ENCODE results near the gene FGF18.

- TF ChIP-seq EZH2 (IDR thresholded peaks at IDR 0.05; ENCODE audit: insufficient read depth, low read length) (no peak), CTCF (IDR thresholded peaks at IDR 0.05; ENCODE audit: insufficient read depth, low read depth, low read length) (no peak)
These were observed 30.7 kb upstream of the FGF18 start for GRCh38 chr5:171388816-171389168.
